Measurements from ENCODE around the gene KCNJ6. TPM values are rescaled to one million over a fixed set of nuclear protein-coding genes. Genes with fewer than 3 reads are reported as not detected.

The KCNJ6 gene
- total RNA-seq, 1 experiment from 2014 or later, result 1.2 TPM

GRCh38 chr21:37561941-37562919, 354.0 kb downstream of the KCNJ6 start:
- Histone ChIP-seq H3K4me1 (ENCODE audit: insufficient read depth, low read length) (peaks cover 4% of the 10 kb centered on the region; the same call in 1 of the 2 replicates), H3K27ac (ENCODE audit: insufficient read length, low read depth, low read length) (no peak overlapping the region), H3K18ac (ENCODE audit: insufficient read length, low read depth, low read length) (no peak overlapping the region), H3K27me3 (ENCODE audit: insufficient read depth, low read length) (no peaks in the 10 kb centered on the region), H3K4ac (ENCODE audit: low read depth, low read length) (no peak overlapping the region), H3K23ac (ENCODE audit: insufficient read length, low read depth, low read length) (no peak overlapping the region), H4K8ac (replicated peaks; ENCODE audit: insufficient read length, low read depth, low read length) (no peak overlapping the region), H3K56ac (ENCODE audit: insufficient read length, low read depth, low read length) (no peak overlapping the region), H4K91ac (ENCODE audit: insufficient read length, low read depth, low read length) (no peak overlapping the region), H2BK120ac (ENCODE audit: low read depth, low read length, poor library complexity, severe bottlenecking) (no peak overlapping the region), H2AK5ac (ENCODE audit: insufficient read length, low read length) (no peak overlapping the region), H3K79me2 (ENCODE audit: insufficient read depth, low read length) (no peaks in the 10 kb centered on the region), H2BK5ac (ENCODE audit: insufficient read length, low read length) (no peak overlapping the region), H3K9me3 (ENCODE audit: control insufficient read depth, low read depth, low read length) (no peaks in the 10 kb centered on the region), H2BK20ac (ENCODE audit: low read depth, low read length, poor library complexity, severe bottlenecking) (no peak overlapping the region), H3K9ac (ENCODE audit: extremely low read depth, insufficient read length, low read length) (no peak overlapping the region), H4K5ac (ENCODE audit: insufficient read length, low read depth, low read length) (no peak overlapping the region), H3K79me1 (ENCODE audit: insufficient read depth, low read depth, low read length, poor library complexity, severe bottlenecking) (no peaks in the 10 kb centered on the region), H3T11ph (ENCODE audit: low read length) (no peak overlapping the region), H3K14ac (ENCODE audit: insufficient read depth, low read length) (no peak overlapping the region), H4K20me1 (ENCODE audit: control insufficient read depth, insufficient read depth, insufficient read length) (no peaks in the 10 kb centered on the region), H3K4me2 (ENCODE audit: insufficient read depth, insufficient read length, low read length) (no peak overlapping the region), H2BK15ac (ENCODE audit: low read depth, low read length) (no peak overlapping the region), H2AFZ (ENCODE audit: low read length) (no peak overlapping the region), H2BK12ac (ENCODE audit: insufficient read length, low read depth, low read length) (no peak overlapping the region), H3K23me2 (ENCODE audit: insufficient read length, low read depth, low read length, poor library complexity, severe bottlenecking) (peaks cover 3% of the 10 kb centered on the region)
- Mint-ChIP-seq H3K9me3 (no peaks in the 10 kb centered on the region; a peak in 1 of 5 replicates), H3K27me3 (ENCODE audit: low read depth) (peaks cover 15% of the 10 kb centered on the region), H3K4me1 (peaks cover 14 to 21% of the 10 kb centered on the region in 2 experiments), H3K4me3 (no peak overlapping the region), H3K27ac (no peak overlapping the region), H3K36me3 (ENCODE audit: insufficient read depth in 1 of 3, low read depth in 3 of 3) (no peaks in the 10 kb centered on the region; a peak in 1 of 7 replicates)
- WGBS (ENCODE audit: extremely low coverage, insufficient read length, low lambda C conversion rate), result no CpG with 5 or more reads among the region's 11 CpGs
- no peak for DNase-seq
- TF ChIP-seq CTCF (conservative IDR thresholded peaks at IDR 0.05), result no peak

Measured in H9 (cell line).